GM19025 (cell line): ENCODE measurements around the gene IFNG.

Experiments used
- ATAC-seq: cut with Tn5 transposase; IDR thresholded peaks from one replicate; pipeline ENCODE4 v1.9.1; 2021; ENCODE audit warnings: mild to moderate bottlenecking, low read depth, moderate library complexity; ENCODE audit not compliant: unreplicated experiment

IFNG gene

DNA sequence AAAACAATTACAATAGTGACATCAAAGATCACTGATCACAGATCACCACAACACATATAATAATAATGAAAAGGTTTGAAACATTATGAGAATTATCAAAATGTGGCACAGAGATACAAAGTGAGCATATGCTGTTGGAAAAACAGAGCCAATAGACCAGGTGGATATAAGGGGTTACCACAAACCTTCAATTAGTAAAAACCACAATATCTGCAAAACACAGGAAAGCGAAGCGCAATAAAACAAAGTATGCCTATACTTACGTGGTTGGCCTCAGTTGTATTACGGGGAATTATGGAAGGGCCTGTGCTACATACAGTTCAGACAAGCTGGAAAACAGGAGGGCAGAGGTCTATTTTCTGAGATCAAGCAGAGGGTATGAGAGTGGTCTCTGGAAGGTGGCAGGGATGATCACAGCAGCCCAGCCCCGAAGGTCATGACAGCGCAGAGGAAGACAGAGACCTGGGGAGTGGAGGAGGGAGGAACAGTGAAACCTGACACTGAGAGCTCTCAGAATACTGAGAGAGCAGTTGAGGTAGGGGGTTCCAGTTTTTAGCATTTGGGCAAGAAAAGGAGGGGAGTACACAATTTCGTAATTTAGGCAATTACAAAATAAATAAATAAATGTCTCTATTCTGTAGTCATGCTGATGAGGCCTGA is 41.3 kb downstream of the IFNG start:
- no peak for ATAC-seq

DNA sequence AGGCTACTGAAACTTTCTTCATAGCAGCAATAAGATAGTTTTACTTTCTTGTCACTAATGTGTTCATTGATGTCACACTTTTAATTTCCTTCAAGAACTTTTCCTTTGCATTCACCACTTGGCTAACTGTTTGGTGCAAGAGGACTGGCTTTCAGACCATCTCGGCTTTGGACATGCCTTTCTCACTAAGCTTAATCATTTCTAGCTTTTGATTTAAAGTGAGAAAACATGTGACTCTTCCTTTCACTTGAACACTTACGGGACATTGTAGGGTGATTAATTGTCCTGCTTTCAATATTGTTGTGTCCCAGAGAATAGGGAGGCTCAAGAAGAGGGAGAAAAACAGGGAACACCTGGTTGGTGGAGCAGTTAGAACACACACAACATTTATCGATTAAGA is 41.9 kb downstream of the IFNG start:
- ATAC-seq, result no peak

DNA sequence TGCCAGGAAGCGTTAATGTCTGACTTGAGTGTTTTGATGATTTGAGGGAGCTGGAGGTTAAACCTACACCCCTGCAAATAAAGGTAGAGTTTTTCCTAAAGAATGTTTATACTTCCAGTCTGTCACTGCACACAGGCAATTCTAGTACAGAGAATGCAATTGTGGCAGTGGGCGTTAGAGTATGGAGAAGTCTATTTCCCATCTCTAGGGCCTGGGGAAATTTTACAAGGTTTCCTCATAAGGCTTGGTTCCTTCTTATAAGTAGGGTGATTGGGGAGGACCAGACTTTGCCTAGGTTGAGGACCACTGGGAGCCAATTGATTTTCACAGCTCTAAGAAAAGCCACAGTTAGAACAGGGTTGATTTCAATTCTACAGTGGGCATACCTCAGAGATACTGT is 44.3 kb downstream of the IFNG start:
- no peak for ATAC-seq

DNA sequence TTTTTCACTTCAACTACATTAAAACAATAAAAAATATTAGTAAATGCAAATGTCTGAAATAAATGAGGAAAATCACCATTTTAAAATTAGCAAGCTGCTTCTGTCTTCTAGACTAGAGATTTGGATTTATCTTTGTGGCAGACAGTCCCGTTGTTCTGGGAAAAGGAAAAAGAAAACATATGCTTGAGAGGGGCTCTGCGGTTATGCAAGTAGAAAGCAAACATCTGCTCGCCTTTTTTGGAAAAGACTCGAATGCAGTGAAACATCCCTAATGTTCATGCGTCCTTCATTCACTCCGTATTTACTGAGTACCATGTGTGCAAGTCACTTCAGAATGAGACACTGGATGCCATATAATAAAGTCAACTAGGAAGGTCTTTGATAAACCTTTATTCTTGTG is 44.9 kb downstream of the IFNG start:
- no peak for ATAC-seq

DNA sequence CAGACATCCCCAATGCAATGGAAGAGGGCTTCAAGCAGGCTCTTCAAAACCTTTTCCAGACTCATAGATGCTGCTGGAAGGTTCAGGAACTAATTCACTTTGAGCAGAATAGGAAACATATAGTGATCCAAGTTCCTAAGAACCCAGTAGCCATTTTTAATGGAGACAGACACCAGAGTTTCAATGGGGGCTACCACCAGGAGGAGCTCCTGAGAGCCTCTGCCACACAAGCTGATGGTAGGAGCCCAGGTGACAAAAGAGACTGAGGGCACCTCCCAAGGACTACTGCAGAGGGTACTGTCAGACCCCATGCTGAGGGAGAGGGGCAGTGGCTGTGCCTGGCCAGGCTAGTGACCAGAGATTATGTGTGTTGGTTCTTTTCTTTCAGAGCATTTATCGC is 45.9 kb downstream of the IFNG start:
- ATAC-seq, result no peak

DNA sequence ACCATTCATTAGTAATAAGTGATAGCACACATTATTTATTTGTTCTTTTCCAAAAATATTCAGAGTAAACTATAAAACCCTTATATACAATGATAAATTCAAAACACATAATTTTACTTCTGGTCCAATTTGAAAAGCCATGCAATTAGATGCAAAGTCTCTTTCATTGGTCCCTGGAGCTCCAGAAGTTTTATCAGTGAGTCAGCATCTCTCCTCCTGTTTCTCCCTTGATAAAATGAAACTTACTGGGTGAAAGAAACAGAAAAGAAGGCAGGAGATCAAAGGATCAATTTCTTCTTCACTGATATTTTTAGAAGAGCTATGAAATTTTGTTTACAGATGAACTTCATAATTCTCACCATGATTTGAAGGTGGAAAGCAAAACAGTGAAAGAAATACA is 47.5 kb downstream of the IFNG start:
- no peak for ATAC-seq

DNA sequence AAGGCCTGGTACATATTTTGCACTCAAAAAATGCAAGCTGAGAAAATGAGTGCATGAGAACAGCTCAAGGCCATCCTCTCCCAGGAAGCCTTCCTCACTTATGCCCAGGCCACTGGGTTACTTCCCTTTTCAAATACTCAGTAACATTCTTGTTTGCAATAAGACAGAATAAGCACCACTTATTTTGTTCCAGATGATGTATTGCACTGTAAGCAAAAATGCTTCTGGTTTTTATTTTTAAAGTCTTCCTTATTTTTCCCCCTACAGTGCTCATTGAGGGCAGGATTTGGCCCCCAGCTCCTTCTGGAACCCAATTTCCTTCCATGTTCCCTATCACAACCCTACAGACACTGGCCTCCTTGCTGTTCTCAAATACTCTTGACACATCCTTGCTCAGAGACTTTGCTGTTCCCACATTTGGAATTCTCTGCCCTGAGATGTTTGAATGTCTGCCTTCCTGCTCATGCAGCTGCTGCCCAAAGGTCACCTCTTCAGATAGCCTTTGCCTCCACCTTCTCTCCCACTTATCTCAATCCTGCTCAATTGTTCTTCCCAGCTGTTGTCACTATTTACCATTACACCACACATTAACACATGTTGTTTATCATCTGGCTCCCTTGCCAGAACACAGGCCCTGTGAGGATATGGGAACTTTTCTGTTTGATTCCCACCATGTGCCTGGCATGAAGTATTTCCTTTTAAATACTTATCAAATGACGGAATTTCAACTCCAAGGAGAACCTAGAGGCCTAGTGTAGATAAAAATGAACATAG is 49.9 kb downstream of the IFNG start:
- no peak for ATAC-seq

DNA sequence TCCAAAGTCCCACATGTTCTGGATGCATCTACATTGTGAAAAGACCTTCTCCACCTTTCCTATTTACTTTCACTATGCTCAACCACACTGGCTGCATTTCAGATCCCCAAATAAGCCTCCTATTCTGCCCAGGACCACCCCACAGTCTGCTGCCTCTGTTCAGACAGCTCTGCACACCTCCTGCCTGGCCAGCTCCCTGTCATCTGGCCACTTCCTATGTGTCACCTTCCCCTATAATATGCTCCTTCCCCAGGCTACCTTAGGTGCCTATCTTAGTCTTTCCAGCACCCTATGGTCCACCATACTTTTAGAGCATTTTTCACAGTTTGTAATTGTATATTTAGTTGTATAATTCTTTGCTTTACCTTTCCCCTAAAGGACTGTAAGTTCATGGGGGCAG is 50.5 kb downstream of the IFNG start:
- no peak for ATAC-seq

DNA sequence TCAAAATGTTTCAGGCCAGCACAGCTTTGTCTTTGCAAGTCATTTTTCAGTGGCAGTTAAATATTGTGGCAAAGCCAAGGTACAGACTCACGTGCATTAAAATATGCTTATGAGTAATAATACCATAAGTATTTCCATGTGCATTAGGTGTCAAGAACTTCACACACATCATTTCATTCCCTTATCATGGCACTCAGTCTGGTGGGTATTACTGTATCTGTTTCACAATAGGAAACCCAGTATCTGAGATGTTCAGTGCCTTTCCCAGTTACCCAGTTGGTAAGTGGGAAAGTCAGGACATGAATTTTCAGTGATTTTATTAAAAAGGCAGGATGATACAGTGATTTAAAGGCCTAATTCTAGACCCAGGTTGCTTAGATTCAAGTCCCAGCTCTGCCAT is 52.9 kb downstream of the IFNG start:
- ATAC-seq, result no peak

DNA sequence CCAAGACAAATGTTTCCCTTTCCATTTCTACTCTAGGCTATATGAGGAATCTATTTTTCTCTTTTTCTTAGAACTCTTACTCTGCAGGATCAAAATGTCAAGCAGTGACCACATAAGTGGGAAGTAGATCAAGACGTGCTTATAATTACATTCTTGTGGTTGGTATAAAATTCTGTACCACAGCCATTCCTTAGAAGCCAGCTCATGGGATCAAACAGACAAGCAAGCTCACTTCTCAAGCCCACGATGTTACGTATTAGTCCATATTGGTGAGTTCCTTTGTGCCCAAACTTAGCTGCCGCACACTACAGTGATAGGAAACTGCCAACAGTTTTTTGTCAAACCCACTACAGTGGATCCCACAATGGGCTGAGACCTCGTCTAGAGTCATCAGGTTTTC is 53.4 kb downstream of the IFNG start:
- ATAC-seq, result no peak
